Measurements from ENCODE around the gene ZNF800.

- TF ChIP-seq POLR2AphosphoS5 (IDR thresholded peaks at IDR 0.05; ENCODE audit: borderline replicate concordance, low read depth, low read length): no peak
- no peak for TF ChIP-seq EZH2 (IDR thresholded peaks at IDR 0.05)
- no peak for TF ChIP-seq FOXP2 (optimal IDR thresholded peaks at IDR 0.05; ENCODE audit: control extremely low read depth, extremely low read length, insufficient read depth)
Measured at GRCh38 chr7:127415060-127415742, 22.7 kb upstream of the ZNF800 start.
